ENCODE results near the gene CCDC85C.

Gene CCDC85C

GRCh38 chr14:99599393-99599792, 4.6 kb downstream of the CCDC85C start:
- Histone ChIP-seq H3K27ac (no peak overlapping the region), H3K9ac (ENCODE audit: insufficient read length) (no peak overlapping the region), H3K36me3 (ENCODE audit: insufficient read depth, low read length) (no peaks in the 10 kb centered on the region), H3K9me3 (ENCODE audit: low read depth, low read length) (no peaks in the 10 kb centered on the region), H3K4me3 (no peak overlapping the region)
- no peak for DNase-seq (ENCODE audit: low read depth, low spot score)
- TF ChIP-seq EZH2 (IDR thresholded peaks at IDR 0.05) (no peak), POLR2AphosphoS5 (IDR thresholded peaks at IDR 0.05; ENCODE audit: borderline replicate concordance, low read depth, low read length) (no peak), FOXP2 (optimal IDR thresholded peaks at IDR 0.05; ENCODE audit: control extremely low read depth, extremely low read length, insufficient read depth) (no peak)

GRCh38 chr14:99598774-99599173, 5.2 kb downstream of the CCDC85C start:
- no peaks in the 10 kb centered on the region for H3K36me3 ChIP-seq (ENCODE audit: insufficient read depth, low read length)
- no peak overlapping the region for H3K4me3 ChIP-seq
- no peak for DNase-seq (ENCODE audit: low read depth, low spot score)
- no peaks in the 10 kb centered on the region for H3K9me3 ChIP-seq (ENCODE audit: low read depth, low read length)
- TF ChIP-seq POLR2AphosphoS5 (IDR thresholded peaks at IDR 0.05; ENCODE audit: borderline replicate concordance, low read depth, low read length) (no peak), EZH2 (IDR thresholded peaks at IDR 0.05) (no peak), FOXP2 (optimal IDR thresholded peaks at IDR 0.05; ENCODE audit: control extremely low read depth, extremely low read length, insufficient read depth) (no peak)
- H3K27ac ChIP-seq = no peak overlapping the region
- H3K9ac ChIP-seq (ENCODE audit: insufficient read length) = no peak overlapping the region

- TF ChIP-seq FOXP2 (optimal IDR thresholded peaks at IDR 0.05; ENCODE audit: control extremely low read depth, extremely low read length, insufficient read depth) (no peak), EZH2 (IDR thresholded peaks at IDR 0.05) (no peak), POLR2AphosphoS5 (IDR thresholded peaks at IDR 0.05; ENCODE audit: borderline replicate concordance, low read depth, low read length) (no peak)
- H3K9ac ChIP-seq (ENCODE audit: insufficient read length) = no peak overlapping the region
These were observed 6.0 kb downstream of the CCDC85C start for GRCh38 chr14:99597911-99598600.

GRCh38 chr14:99596772-99597171, 7.2 kb downstream of the CCDC85C start:
- Histone ChIP-seq H3K9ac (ENCODE audit: insufficient read length) (no peak overlapping the region), H3K36me3 (ENCODE audit: insufficient read depth, low read length) (no peaks in the 10 kb centered on the region), H3K27ac (no peak overlapping the region), H3K9me3 (ENCODE audit: low read depth, low read length) (no peaks in the 10 kb centered on the region), H3K4me3 (no peak overlapping the region)
- DNase-seq (ENCODE audit: low read depth, low spot score) = no peak
- TF ChIP-seq FOXP2 (optimal IDR thresholded peaks at IDR 0.05; ENCODE audit: control extremely low read depth, extremely low read length, insufficient read depth) (no peak), POLR2AphosphoS5 (IDR thresholded peaks at IDR 0.05; ENCODE audit: borderline replicate concordance, low read depth, low read length) (no peak), EZH2 (IDR thresholded peaks at IDR 0.05) (no peak)

More at GRCh38 chr14:99597911-99598600, 6.0 kb downstream of the CCDC85C start:
- Histone ChIP-seq H3K4me3 (no peak overlapping the region), H3K36me3 (ENCODE audit: insufficient read depth, low read length) (no peaks in the 10 kb centered on the region), H3K9me3 (ENCODE audit: low read depth, low read length) (no peaks in the 10 kb centered on the region), H3K27ac (no peak overlapping the region)
- no peak for DNase-seq (ENCODE audit: low read depth, low spot score)

- Histone ChIP-seq H3K4me3 (no peak overlapping the region), H3K9ac (ENCODE audit: insufficient read length) (no peak overlapping the region), H3K36me3 (ENCODE audit: insufficient read depth, low read length) (no peaks in the 10 kb centered on the region), H3K27ac (no peak overlapping the region), H3K9me3 (ENCODE audit: low read depth, low read length) (no peaks in the 10 kb centered on the region)
- DNase-seq (ENCODE audit: low read depth, low spot score) = no peak
- TF ChIP-seq EZH2 (IDR thresholded peaks at IDR 0.05) = no peak
- no peak for TF ChIP-seq FOXP2 (optimal IDR thresholded peaks at IDR 0.05; ENCODE audit: control extremely low read depth, extremely low read length, insufficient read depth)
- no peak for TF ChIP-seq POLR2AphosphoS5 (IDR thresholded peaks at IDR 0.05; ENCODE audit: borderline replicate concordance, low read depth, low read length)
These were observed 7.9 kb downstream of the CCDC85C start for GRCh38 chr14:99596071-99596627.

- H3K9me3 ChIP-seq (ENCODE audit: low read depth, low read length) = no peaks in the 10 kb centered on the region
- no peaks in the 10 kb centered on the region for H3K36me3 ChIP-seq (ENCODE audit: insufficient read depth, low read length)
- no peak overlapping the region for H3K4me3 ChIP-seq
- no peak overlapping the region for H3K27ac ChIP-seq
- no peak overlapping the region for H3K9ac ChIP-seq (ENCODE audit: insufficient read length)
- TF ChIP-seq EZH2 (IDR thresholded peaks at IDR 0.05) (no peak), FOXP2 (optimal IDR thresholded peaks at IDR 0.05; ENCODE audit: control extremely low read depth, extremely low read length, insufficient read depth) (no peak), POLR2AphosphoS5 (IDR thresholded peaks at IDR 0.05; ENCODE audit: borderline replicate concordance, low read depth, low read length) (no peak)
- DNase-seq (ENCODE audit: low read depth, low spot score) = no peak
These were observed 8.5 kb downstream of the CCDC85C start for GRCh38 chr14:99595524-99595923.

- TF ChIP-seq FOXP2 (optimal IDR thresholded peaks at IDR 0.05; ENCODE audit: control extremely low read depth, extremely low read length, insufficient read depth) = no peak
- no peak for TF ChIP-seq POLR2AphosphoS5 (IDR thresholded peaks at IDR 0.05; ENCODE audit: borderline replicate concordance, low read depth, low read length)
- no peak for TF ChIP-seq EZH2 (IDR thresholded peaks at IDR 0.05)
- no peaks in the 10 kb centered on the region for H3K36me3 ChIP-seq (ENCODE audit: insufficient read depth, low read length)
- no peaks in the 10 kb centered on the region for H3K9me3 ChIP-seq (ENCODE audit: low read depth, low read length)
- DNase-seq (ENCODE audit: low read depth, low spot score) = no peak
- H3K27ac ChIP-seq = no peak overlapping the region
- no peak overlapping the region for H3K9ac ChIP-seq (ENCODE audit: insufficient read length)
- H3K4me3 ChIP-seq = no peak overlapping the region
These were observed 9.0 kb downstream of the CCDC85C start for GRCh38 chr14:99595034-99595433.

- Histone ChIP-seq H3K9ac (ENCODE audit: insufficient read length) (no peak overlapping the region), H3K9me3 (ENCODE audit: low read depth, low read length) (no peaks in the 10 kb centered on the region), H3K4me3 (no peak overlapping the region), H3K27ac (no peak overlapping the region), H3K36me3 (ENCODE audit: insufficient read depth, low read length) (no peaks in the 10 kb centered on the region)
- no peak for DNase-seq (ENCODE audit: low read depth, low spot score)
- TF ChIP-seq POLR2AphosphoS5 (IDR thresholded peaks at IDR 0.05; ENCODE audit: borderline replicate concordance, low read depth, low read length) (no peak), FOXP2 (optimal IDR thresholded peaks at IDR 0.05; ENCODE audit: control extremely low read depth, extremely low read length, insufficient read depth) (no peak), EZH2 (IDR thresholded peaks at IDR 0.05) (no peak)
These were observed 9.8 kb downstream of the CCDC85C start for GRCh38 chr14:99593971-99594841.

Measured in SK-N-MC (cell line).